Stimulated activated CD8-positive, alpha-beta memory T cell treated with anti-CD3 and anti-CD28 coated beads, Interleukin-7, amount 100 ng/mL, for 1 hour (primary cell): ENCODE data around the gene IGLL1.
A peak's percentile ranks its signal among the peaks of the same experiment; 100 is the strongest.
"Not testable (repeated sequence)": the region's sequence is repeated elsewhere in the genome, so short reads cannot be mapped to it uniquely, and the experiment has no call there.

Experiments
- DNase-seq, 2 donors: peaks; one replicate each; pipeline ENCODE4 v3.0.0-alpha.2; 2020; ENCODE audit warnings: low read depth in 2 of 2

Gene IGLL1

GRCh38 chr22:23579870-23580575, at the start of gene IGLL1:
Gene IGLL1, minus strand, starts transcription at chr22:23580290. Its CDS starts 100 bp downstream, at chr22:23580190.
- DNase-seq: no peak

- not testable (repeated sequence) for DNase-seq
Observed at GRCh38 chr22:23628056-23628743, 48.1 kb upstream of the IGLL1 start.

DNA sequence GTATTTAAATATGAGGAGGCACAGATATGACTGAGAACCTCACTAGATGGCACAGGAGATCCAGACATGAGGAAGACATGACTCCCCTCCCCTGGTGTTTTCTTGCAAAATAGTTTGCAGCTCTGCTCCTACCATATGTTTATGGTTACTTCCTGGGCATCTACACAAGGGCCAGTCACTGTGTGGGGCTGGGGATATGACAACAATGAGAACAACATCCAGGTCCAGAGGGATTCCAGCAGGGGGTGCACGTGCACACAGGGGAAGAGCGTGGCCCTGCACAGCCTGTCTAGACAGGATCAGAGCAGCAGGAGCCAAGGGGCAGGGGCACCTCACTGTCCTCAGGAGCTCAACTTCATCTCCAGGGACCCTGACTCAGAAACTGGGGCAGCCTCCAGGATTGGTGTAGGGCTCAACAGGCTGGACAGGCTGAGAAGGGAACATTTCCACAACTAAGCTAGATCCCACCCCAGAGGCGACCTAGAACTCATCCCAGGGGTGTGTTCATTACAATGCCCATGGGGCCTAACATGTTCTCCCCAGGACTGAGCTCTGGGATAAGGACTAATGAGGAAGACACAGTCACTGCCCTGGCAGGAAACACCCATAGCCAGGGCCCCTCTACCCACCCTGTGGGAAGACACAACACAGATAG, 47.4 kb upstream of the IGLL1 start:
- DNase-seq: peak; percentile 5 to 22

DNA sequence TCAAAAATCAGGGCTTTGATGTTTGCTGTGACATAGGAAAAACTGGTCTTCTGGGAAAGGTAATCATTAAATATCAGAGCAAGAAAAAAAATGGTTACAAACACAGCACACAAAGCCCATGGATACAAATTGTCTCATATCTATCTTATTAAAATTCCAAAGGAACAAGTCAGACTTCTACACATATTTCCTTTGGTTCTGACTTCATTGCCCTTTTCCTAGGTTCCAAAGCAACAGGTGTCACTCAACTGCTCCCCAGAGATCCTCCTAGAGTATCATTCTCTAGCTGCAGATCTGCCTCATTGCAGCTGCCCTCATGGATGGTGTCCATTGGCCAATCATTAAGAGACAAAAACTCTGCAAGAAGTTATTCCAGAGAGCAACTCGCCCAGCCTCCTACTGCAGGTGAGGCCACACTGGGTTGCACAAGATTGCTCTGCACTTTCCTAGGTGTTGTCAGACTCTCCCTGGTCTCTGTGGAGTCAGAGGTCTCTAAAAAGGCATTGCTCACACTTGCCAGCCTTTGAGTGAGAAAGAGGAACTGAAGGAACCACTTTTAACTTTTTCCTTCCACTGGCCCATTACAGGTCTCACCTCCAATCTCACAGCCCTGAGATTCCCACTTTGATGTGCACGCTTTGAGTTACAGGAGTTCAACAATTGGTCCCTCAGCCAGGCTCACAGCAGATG, 46.3 kb upstream of the IGLL1 start:
- no peak for DNase-seq

GRCh38 chr22:23622634-23623033, 42.5 kb upstream of the IGLL1 start:
- no peak for DNase-seq

DNA sequence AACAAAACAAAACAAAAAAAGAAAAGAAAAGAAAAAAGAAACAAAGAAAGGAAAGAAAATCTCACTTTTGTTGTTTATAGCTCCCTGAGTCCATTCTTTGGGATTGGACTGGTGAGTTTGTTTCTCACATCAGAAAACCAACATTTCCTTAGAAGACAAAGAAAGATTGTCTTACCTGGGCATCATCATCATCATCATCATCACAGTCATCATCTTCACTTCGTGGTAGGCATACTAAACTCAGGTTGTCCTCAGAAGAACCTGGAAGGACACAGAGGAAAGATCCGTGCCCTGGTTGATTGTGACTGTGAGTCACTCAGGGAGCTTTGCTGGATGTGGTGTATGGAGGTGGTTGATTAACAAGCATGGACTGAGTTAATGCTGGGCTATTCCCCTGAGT, 41.8 kb upstream of the IGLL1 start:
- DNase-seq: not testable (repeated sequence)

DNA sequence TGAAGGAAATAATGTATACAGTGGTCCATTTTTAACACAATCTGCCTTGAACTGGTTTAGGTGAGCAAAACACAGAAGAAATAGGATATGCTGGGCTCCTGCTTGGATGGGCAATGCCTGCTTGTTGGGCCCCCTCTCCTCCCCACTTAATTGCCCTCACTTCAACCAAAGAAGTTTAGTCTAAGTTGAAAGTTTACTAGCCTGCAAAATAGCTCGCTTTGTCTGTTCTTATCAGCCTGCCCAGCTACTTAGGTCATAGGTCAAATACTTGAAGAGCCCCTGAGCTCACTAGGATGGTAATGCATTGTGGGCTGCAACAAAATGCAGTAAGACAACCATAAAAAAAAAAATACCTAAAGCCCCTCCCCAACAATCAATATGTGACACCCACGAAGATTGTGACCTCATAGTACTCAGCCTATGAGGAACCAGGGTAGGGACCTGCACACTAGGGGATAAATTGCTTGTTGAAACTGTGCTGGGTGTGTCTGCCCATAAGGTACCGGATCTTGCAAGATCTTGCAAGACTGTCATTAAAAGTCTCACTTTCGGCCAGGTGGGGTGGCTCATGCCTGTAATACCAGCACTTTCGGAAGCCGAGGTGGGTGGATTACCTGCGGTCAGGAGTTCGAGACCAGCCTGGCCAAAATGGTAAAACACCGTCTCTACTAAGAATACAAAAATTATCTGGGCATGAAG, 41.1 kb upstream of the IGLL1 start:
- no peak for DNase-seq

- DNase-seq: no peak
Observed at GRCh38 chr22:23613193-23613972, 33.3 kb upstream of the IGLL1 start.

GRCh38 chr22:23609983-23610781, 30.1 kb upstream of the IGLL1 start:
- DNase-seq: no peak

DNA sequence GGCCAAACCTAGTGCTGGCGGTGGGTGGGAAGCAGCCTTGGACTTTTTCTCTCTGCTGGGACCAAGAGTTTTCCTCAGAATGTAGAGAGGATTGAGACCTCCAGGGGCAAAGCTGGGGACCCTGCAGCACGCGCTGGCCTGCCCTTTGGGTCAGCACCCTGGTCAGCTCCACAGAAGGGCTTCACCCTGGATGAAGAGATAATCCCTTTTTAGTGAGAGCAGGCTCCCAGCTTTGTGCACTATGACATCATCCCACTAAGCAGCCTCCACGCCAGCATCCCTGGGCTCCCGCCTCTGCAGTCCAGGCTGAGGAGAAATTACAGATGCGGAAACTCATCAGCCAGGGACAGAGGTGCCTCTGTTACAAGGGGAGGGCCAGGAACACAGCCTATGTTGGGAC, 28.5 kb upstream of the IGLL1 start:
- DNase-seq: no peak

DNA sequence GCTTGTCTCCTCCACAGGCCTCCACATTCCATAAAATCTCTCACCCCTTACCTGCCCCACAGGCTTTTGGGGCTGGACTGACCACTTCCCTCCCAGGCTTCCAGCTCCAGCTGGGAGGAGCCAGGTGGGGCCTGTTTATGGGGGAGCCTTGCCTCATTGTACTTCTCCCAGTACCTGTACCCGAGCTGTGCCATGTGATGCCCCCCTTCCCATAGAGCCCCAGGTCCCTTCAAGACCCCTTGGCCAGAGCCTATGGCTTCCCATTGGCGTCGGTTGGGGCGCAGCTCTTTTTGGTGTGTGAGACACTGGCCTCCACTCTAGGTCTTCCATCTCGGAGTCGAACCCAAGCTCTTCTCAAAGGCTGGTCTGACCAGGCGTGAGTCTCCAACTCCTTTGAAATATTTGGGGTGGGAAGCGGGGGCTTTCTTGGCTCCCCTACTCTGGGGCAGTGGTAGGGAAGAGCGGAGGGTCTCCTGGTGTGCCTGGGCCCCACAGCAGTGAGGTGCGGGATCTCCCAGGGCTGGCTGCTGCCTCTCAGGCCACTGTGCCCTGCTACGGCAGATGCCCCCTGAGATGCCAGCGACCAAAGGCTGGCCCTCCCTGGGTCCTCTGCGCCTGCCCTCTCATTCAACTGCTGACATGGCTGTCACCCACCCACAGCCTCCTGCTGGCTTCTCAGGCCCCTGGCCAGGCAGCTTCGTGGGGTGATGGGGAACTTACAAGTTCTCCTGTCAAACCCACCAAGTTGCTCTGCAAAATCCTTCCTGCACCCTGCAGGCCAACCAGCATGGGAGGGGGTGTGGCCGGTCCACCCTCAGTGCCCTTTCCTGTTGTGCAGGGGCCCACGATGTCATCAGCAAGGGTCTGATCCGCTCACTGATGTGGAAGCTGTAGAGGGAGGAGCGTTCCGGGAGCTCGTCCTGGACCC, 26.4 kb upstream of the IGLL1 start:
- DNase-seq: no peak

- no peak for DNase-seq
Observed at GRCh38 chr22:23604939-23605712, 25.0 kb upstream of the IGLL1 start.

- no peak for DNase-seq
Observed at GRCh38 chr22:23603266-23603665, 23.2 kb upstream of the IGLL1 start.

- no peak for DNase-seq
Observed at GRCh38 chr22:23598805-23599518, 18.9 kb upstream of the IGLL1 start.

GRCh38 chr22:23597576-23598268, 17.6 kb upstream of the IGLL1 start:
- not testable (repeated sequence) for DNase-seq

DNA sequence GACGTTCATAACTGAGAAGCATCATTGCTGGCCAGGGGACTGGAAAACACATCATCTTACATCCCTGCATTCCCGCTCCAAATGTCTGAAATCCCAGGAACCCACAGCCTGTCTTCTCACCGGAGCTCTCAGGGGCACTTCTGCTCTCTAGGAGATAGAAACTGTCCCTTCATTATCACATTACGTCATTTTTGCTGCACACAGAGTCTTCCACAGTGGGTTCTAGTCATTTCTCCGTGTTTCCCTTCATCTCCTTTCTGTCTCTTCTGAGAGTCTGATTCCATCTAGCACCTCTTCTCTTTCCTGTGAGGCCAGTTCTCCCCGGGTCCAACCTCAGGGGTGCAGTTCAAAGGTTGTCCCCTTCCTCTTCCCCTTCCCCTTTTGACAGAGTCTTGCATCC, 15.8 kb upstream of the IGLL1 start:
- DNase-seq: not testable (repeated sequence)

DNA sequence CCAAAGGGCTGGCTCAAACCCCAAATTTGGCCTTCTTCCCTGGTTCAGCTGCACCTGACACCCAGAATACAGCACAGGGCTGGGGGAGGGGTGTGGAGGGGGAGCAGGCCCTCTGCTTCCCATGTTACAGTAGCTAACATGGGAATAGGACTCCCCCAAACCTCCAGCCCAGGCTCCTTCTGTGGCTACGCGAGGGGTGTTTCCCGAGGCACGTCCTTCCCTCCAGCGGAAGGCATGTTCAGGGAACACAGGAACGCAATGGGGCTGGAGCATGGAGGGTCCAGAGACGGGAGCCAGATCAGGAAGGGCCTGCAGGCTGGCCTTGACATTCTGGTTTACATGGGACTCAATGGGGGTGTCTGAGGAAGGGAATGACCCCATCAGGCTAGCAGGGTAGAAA, 11.8 kb upstream of the IGLL1 start:
- DNase-seq: no peak
